ENCODE results near the gene LMBR1. TPM values are rescaled to one million over a fixed set of nuclear protein-coding genes. Genes with fewer than 3 reads are reported as not detected.

LMBR1 gene
- total RNA-seq, 2 experiments from 2014 or later: 114 to 136 TPM

DNA sequence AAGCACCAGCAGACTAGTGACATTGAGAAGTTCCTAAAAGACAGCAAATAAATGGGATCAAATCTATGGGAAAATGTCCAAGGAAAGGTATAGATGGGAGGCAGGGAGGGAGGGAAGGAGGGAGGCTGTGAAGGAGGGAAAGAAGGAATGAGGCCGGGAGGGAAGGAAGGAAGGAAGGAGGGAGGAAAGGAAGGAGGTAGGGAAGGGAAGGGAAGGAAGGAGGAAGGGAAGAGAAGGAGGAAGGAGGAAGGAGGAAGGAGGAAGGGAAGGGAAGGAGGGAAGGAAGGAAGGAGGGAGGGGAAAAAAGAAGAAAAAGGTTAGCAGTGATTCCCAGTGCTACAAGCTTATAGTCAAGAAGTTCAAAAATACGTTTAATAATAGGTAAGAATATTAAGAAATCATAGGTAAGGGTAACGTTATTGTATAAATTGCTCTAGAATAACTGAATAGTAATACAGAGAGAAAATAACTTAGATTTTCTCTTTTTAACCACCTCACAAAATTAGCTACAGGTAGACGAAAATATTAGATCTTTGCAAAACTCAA is 106.9 kb downstream of the LMBR1 start:
- H3K4me3 ChIP-seq (ENCODE audit: low read depth, low read length, poor library complexity, severe bottlenecking): no peak overlapping the region
- DNase-seq (ENCODE audit: low spot score): no peak
- no peak overlapping the region for H3K4me2 ChIP-seq (ENCODE audit: low read length)
- BruUV-seq (replicated peaks): no TSS peak
- H3K79me2 ChIP-seq (ENCODE audit: insufficient read depth, low read depth, low read length): no peaks in the 10 kb centered on the region
- no peak overlapping the region for H2AFZ ChIP-seq (ENCODE audit: low read length)
- ChIA-PET POLR2A (interaction anchor here (0.5 to 1.3 kb wide), 3 partner anchors 10 to 69 kb away, joined by 3 read pairs; no protein-coding TSS in a partner anchor), CTCF (ENCODE audit: unreplicated experiment) (no interaction called here)
- intact Hi-C loops (cut with micrococcal nuclease; ENCODE audit: unreplicated experiment): no loop called here
- no peaks in the 10 kb centered on the region for H3K9me3 ChIP-seq (ENCODE audit: low read length)
- no peaks in the 10 kb centered on the region for H4K20me1 ChIP-seq (ENCODE audit: insufficient read depth, low read length)
- peaks cover 34% of the 10 kb centered on the region for H3K36me3 ChIP-seq (ENCODE audit: insufficient read depth, low read length)
- H3K27ac ChIP-seq (ENCODE audit: low read depth, low read length, poor library complexity, severe bottlenecking): no peak overlapping the region
- H3K4me1 ChIP-seq (ENCODE audit: insufficient read depth, low read length, poor library complexity, severe bottlenecking): peaks cover 7% of the 10 kb centered on the region
- TF ChIP-seq EZH2phosphoT487 (IDR thresholded peaks at IDR 0.05; ENCODE audit: borderline replicate concordance, low read depth, low read length) (no peak), CTCF (conservative IDR thresholded peaks at IDR 0.05; ENCODE audit: low read length) (no peak)
- no peaks in the 10 kb centered on the region for H3K9me2 ChIP-seq (ENCODE audit: insufficient read depth, low read length)

DNA sequence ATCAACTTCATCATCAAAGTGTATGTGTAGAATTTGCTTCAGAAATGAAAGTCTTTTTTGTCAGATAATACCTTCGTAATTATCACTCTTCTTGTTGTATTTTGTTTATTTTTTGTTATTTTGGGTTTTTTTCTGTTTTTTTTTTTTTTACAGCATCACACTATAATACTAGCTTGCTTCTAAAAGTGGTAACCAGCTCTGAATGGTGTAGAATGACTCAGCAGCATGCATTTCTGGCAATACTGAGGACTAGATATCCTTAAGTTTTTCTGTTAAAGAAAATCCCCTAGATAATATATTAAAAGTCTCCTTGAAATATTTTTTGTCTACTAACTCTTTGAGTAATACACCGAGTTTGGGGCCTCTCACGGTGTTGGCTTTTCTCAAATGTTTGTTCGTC is 109.1 kb downstream of the LMBR1 start:
- no peak for DNase-seq (ENCODE audit: low spot score)
- Histone ChIP-seq H3K36me3 (ENCODE audit: insufficient read depth, low read length) (peaks cover 34% of the 10 kb centered on the region), H3K9me3 (ENCODE audit: low read length) (no peaks in the 10 kb centered on the region), H2AFZ (ENCODE audit: low read length) (no peak overlapping the region), H3K4me1 (ENCODE audit: insufficient read depth, low read length, poor library complexity, severe bottlenecking) (peaks cover 18% of the 10 kb centered on the region), H3K4me3 (ENCODE audit: low read depth, low read length, poor library complexity, severe bottlenecking) (no peak overlapping the region), H4K20me1 (ENCODE audit: insufficient read depth, low read length) (no peaks in the 10 kb centered on the region), H3K27ac (ENCODE audit: low read depth, low read length, poor library complexity, severe bottlenecking) (no peak overlapping the region), H3K79me2 (ENCODE audit: insufficient read depth, low read depth, low read length) (no peaks in the 10 kb centered on the region), H3K9me2 (ENCODE audit: insufficient read depth, low read length) (no peaks in the 10 kb centered on the region), H3K4me2 (ENCODE audit: low read length) (no peak overlapping the region)
- ChIA-PET POLR2A (no interaction called here), CTCF (ENCODE audit: unreplicated experiment) (no interaction called here)
- BruUV-seq (replicated peaks): no TSS peak
- intact Hi-C loops (cut with micrococcal nuclease; ENCODE audit: unreplicated experiment): no loop called here
- no peak for TF ChIP-seq EZH2phosphoT487 (IDR thresholded peaks at IDR 0.05; ENCODE audit: borderline replicate concordance, low read depth, low read length)
- TF ChIP-seq CTCF (conservative IDR thresholded peaks at IDR 0.05; ENCODE audit: low read length): no peak

GRCh38 chr7:156781972-156782371 is 111.0 kb downstream of the LMBR1 start:
- Histone ChIP-seq H3K9me2 (ENCODE audit: insufficient read depth, low read length) (no peaks in the 10 kb centered on the region), H4K20me1 (ENCODE audit: insufficient read depth, low read length) (no peaks in the 10 kb centered on the region), H3K79me2 (ENCODE audit: insufficient read depth, low read depth, low read length) (no peaks in the 10 kb centered on the region), H3K4me2 (ENCODE audit: low read length) (no peak overlapping the region), H3K4me1 (ENCODE audit: insufficient read depth, low read length, poor library complexity, severe bottlenecking) (peaks cover 18% of the 10 kb centered on the region), H2AFZ (ENCODE audit: low read length) (no peak overlapping the region), H3K36me3 (ENCODE audit: insufficient read depth, low read length) (peaks cover 34% of the 10 kb centered on the region), H3K27ac (ENCODE audit: low read depth, low read length, poor library complexity, severe bottlenecking) (no peak overlapping the region), H3K4me3 (ENCODE audit: low read depth, low read length, poor library complexity, severe bottlenecking) (no peak overlapping the region), H3K9me3 (ENCODE audit: low read length) (no peaks in the 10 kb centered on the region)
- TF ChIP-seq CTCF (conservative IDR thresholded peaks at IDR 0.05; ENCODE audit: low read length) (no peak), EZH2phosphoT487 (IDR thresholded peaks at IDR 0.05; ENCODE audit: borderline replicate concordance, low read depth, low read length) (no peak)
- ChIA-PET POLR2A (interaction anchor here (1.1 to 2.6 kb wide), 3 partner anchors 11 to 61 kb away, joined by 3 to 8 read pairs (median 4); no protein-coding TSS in a partner anchor), CTCF (ENCODE audit: unreplicated experiment) (no interaction called here)
- DNase-seq (ENCODE audit: low spot score): no peak
- no TSS peak for BruUV-seq (replicated peaks)
- intact Hi-C loops (cut with micrococcal nuclease; ENCODE audit: unreplicated experiment): no loop called here
